GM18498 (cell line): Measurements from ENCODE around the gene CLVS2.

ENCODE experiments used
- ATAC-seq: cut with Tn5 transposase; IDR thresholded peaks from one replicate; pipeline ENCODE4 v1.9.1; 2021; ENCODE audit warnings: mild to moderate bottlenecking, moderate library complexity; ENCODE audit not compliant: unreplicated experiment

Gene CLVS2

GRCh38 chr6:123117145-123117908 is 121.3 kb downstream of the CLVS2 start:
- no peak for ATAC-seq

- no peak for ATAC-seq
Observed at GRCh38 chr6:123118811-123119210, 122.8 kb downstream of the CLVS2 start.
